Measurements from ENCODE around the gene SLC28A1.

Gene SLC28A1

DNA sequence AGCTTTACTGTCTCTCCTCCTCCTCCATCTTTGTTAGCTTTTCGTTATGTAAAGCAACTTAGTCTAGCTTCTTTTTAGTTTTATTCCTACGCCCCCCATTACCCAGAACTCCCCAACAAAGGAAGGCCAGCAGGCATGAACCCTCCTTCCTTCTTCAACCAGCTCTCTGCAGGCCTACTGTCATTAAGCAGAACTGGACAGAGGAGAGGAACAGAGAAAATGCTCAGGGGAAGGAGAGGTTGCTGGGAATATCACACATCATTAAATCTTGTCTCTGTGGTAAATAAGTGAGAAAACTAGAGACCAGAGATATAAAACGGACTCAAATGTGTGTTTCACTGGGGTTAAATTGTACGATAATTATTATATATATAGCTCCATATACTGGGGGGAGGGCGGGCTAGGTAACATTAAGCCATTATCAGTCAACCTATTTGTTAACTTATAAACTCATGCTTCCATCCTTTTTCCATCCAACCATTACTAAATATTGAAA, 19.3 kb upstream of the SLC28A1 start:
- no peak overlapping the region for H3K4me3 ChIP-seq (ENCODE audit: control insufficient read depth, low read depth, low read length)
- TF ChIP-seq, protein P1, sequence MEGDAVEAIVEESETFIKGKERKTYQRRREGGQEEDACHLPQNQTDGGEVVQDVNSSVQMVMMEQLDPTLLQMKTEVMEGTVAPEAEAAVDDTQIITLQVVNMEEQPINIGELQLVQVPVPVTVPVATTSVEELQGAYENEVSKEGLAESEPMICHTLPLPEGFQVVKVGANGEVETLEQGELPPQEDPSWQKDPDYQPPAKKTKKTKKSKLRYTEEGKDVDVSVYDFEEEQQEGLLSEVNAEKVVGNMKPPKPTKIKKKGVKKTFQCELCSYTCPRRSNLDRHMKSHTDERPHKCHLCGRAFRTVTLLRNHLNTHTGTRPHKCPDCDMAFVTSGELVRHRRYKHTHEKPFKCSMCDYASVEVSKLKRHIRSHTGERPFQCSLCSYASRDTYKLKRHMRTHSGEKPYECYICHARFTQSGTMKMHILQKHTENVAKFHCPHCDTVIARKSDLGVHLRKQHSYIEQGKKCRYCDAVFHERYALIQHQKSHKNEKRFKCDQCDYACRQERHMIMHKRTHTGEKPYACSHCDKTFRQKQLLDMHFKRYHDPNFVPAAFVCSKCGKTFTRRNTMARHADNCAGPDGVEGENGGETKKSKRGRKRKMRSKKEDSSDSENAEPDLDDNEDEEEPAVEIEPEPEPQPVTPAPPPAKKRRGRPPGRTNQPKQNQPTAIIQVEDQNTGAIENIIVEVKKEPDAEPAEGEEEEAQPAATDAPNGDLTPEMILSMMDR (IDR thresholded peaks at IDR 0.05; ENCODE audit: control insufficient read depth, insufficient read depth, low read depth, low read length, missing control alignments): no peak
- DNase-seq (ENCODE audit: low read depth): no peak

DNA sequence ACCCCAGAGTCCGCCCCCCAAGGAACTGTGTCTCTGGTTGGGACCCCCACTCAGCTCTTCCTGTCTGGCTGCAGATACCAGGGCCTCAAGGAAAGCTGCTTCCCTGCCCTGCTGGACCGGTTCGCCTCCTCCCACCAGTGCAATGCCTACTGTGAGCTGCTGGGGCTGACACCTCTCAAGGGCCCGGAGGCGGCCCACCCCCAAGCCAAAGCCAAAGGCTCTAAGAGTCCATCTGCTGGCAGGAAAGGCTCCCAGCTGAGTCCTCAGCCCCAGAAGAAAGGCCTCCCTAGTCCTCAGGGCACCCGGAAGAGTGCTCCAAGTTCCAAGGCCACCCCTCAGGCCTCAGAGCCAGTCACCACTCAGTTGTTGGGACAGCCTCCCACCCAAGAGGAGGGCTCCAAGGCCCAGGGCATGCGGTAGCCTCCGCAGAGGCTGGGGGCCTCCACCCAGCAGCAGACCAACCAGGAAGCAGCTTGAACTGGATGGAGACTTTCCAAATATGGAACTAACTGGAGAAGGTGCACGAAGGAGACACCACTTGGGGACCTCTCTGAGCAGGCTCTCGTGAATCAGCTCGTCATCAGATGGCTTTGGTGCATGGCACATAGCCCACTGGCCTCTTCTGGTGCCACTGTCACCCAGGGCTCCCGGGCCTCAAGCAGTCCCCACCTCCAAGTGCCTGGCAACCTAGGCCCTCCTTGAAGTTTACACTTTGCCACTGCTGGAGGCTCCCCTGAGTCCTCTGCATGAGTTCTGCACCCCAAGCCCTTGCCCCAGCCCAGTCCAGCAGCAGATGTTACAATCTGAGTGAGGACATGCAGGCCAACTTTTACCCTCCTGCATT, 16.2 kb upstream of the SLC28A1 start:
- TF ChIP-seq, protein P1 (IDR thresholded peaks at IDR 0.05; ENCODE audit: control insufficient read depth, insufficient read depth, low read depth, low read length, missing control alignments): no peak
- DNase-seq (ENCODE audit: low read depth): no peak

DNA sequence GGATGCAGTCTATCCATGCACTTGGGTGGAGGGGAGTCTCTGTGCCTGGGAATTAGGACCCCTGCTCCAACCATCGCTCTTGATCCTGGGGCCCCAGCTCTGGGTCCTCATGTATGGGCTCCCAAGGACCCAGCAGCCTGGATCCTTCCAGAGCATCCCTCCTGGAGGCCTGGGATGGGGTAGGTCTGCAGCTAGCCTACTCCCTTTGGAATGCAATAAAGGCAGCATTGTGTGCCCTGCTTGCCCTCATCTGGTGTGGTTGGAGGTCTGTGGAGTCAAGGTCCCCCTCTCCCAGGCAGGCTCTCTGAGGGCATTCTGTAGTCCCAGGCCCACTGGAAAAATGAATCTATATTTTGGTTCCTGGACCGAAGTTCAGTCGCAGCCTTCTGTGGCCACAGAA, 15.0 kb upstream of the SLC28A1 start:
- DNase-seq (ENCODE audit: low read depth): no peak
- TF ChIP-seq, protein P1 (IDR thresholded peaks at IDR 0.05; ENCODE audit: control insufficient read depth, insufficient read depth, low read depth, low read length, missing control alignments): no peak
- no peak overlapping the region for H3K4me3 ChIP-seq (ENCODE audit: control insufficient read depth, low read depth, low read length)

More for the DNA sequence above, 16.2 kb upstream of the SLC28A1 start:
- no peak overlapping the region for H3K4me3 ChIP-seq (ENCODE audit: control insufficient read depth, low read depth, low read length)

DNA sequence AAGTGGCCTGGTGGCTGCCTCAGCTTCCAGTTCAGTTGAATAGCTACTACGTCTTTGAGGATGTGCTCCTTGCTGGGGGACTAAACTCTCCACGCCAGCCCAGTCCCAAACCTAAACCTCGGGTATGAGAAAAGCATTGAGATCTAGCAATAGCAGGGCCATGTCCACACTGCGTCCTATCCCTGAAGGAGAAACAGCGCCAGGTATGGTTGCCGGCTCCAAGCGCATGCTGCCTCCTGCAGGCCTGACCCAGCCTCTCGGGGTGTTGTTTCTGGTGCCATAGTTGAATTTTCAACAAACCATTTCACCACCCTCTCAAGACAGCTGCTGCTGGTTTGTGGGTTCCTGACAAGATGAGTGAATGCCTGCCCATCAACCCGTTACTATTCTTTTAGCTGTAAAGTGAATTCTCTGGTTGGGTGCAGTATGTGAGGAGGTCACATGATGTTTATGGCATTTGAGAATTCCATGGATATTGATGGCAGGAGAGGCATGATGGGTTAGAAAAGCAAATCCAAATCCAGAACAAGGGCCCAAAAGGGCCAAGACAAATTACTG, 13.0 kb upstream of the SLC28A1 start:
- TF ChIP-seq, protein P1 (IDR thresholded peaks at IDR 0.05; ENCODE audit: control insufficient read depth, insufficient read depth, low read depth, low read length, missing control alignments): no peak
- DNase-seq (ENCODE audit: low read depth): no peak
- no peak overlapping the region for H3K4me3 ChIP-seq (ENCODE audit: control insufficient read depth, low read depth, low read length)

GRCh38 chr15:84872009-84872910, 12.2 kb upstream of the SLC28A1 start:
- TF ChIP-seq, protein P1 (IDR thresholded peaks at IDR 0.05; ENCODE audit: control insufficient read depth, insufficient read depth, low read depth, low read length, missing control alignments): no peak
- DNase-seq (ENCODE audit: low read depth): no peak
- no peak overlapping the region for H3K4me3 ChIP-seq (ENCODE audit: control insufficient read depth, low read depth, low read length)

GRCh38 chr15:84873997-84874396, 10.5 kb upstream of the SLC28A1 start:
- TF ChIP-seq, protein P1 (IDR thresholded peaks at IDR 0.05; ENCODE audit: control insufficient read depth, insufficient read depth, low read depth, low read length, missing control alignments): no peak
- no peak overlapping the region for H3K4me3 ChIP-seq (ENCODE audit: control insufficient read depth, low read depth, low read length)
- DNase-seq (ENCODE audit: low read depth): no peak

All from AG09309 (cell line).